ENCODE results near the gene C10orf95.

- TF ChIP-seq, protein P1, sequence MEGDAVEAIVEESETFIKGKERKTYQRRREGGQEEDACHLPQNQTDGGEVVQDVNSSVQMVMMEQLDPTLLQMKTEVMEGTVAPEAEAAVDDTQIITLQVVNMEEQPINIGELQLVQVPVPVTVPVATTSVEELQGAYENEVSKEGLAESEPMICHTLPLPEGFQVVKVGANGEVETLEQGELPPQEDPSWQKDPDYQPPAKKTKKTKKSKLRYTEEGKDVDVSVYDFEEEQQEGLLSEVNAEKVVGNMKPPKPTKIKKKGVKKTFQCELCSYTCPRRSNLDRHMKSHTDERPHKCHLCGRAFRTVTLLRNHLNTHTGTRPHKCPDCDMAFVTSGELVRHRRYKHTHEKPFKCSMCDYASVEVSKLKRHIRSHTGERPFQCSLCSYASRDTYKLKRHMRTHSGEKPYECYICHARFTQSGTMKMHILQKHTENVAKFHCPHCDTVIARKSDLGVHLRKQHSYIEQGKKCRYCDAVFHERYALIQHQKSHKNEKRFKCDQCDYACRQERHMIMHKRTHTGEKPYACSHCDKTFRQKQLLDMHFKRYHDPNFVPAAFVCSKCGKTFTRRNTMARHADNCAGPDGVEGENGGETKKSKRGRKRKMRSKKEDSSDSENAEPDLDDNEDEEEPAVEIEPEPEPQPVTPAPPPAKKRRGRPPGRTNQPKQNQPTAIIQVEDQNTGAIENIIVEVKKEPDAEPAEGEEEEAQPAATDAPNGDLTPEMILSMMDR (IDR thresholded peaks at IDR 0.05) = no peak
- TF ChIP-seq EZH2 (IDR thresholded peaks at IDR 0.05) (no peak), EZH2phosphoT487 (IDR thresholded peaks at IDR 0.05) (no peak)
Measured at GRCh38 chr10:102452672-102453340, 1.5 kb upstream of the C10orf95 start.

All from neural progenitor cell (in vitro differentiated cells).